ENCODE data around the gene OR10V1.

Gene OR10V1

DNA sequence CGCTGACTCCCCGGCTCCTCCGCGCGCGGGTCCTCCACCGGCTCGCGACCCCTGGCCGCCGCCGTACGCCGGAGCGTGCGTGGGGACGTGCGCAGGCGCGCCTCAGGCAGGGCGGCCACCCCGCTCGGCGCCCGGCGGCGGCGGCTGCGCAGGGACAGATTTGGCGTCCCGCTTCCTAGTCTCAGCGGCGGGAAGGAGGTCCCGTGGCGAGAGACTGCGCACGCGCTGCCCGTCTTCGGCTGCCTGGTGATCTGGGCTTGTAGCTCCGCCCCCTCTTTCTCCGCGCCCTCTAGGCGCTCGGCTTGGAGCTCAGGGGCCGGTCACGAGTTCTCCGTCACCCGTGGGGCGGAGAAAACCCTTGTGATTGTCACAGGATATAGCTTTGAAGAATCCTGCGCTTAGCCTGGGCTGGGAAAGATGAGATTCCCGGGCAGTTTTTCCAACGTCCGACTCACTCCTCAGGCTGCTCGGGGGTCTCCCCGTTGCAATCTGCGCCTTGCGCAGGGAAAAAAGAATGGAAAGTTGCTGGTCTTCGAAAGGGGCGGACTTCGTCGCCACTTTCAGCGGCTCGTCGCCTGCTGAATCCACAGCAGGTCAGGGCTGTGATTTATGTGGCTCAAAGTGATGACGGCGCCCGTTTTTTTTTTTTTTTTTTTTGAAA, 44.6 kb downstream of the OR10V1 start, which contains the start of gene PATL1:
Gene PATL1, minus strand, starts transcription at position 88 of the 661 bp plus-strand sequence. CDS start 142 bp downstream, outside the sequence.
- peak; percentile 97 to 99 (median 98) for DNase-seq (ENCODE audit: low read depth in 3 of 3)

DNA sequence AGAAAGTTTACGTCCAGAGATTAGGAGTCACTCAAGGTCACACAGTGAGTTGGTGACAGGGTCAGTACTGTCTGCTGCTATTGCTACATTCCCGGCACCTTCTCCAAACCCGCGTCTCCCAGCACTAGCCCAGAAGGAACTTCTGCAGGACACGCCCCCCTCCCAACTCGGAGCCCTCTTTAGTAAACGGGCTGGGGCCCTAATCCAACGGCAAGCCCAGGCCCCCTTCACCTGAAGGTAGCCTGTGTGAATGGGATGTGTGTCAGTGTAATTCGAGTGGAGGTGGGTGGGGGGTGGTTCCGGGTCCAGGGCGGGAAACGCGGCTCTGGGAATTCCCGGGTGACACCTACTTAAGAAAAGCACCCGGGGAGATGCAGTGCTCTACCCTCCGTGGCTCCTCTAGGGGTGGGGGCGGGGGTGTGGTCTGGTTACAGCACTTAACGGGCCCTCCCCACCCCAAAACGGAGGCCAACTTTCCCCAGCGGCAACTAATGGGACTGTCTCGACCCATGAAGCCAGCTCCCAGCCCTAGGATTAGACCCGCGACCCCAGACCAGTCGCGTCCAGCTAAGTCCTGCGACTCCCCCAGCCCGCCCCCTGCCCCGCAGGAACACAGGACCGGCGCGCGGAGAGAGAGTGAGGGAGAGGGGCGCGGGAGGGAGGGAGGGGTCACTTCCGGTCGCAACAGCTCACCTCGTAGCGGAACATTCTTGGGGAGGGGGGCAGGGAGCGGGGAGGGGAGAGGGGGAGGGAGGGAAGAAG, 45.3 kb downstream of the OR10V1 start:
- peak; percentile 46 to 76 (median 55) for DNase-seq (ENCODE audit: low read depth in 3 of 3)

DNA sequence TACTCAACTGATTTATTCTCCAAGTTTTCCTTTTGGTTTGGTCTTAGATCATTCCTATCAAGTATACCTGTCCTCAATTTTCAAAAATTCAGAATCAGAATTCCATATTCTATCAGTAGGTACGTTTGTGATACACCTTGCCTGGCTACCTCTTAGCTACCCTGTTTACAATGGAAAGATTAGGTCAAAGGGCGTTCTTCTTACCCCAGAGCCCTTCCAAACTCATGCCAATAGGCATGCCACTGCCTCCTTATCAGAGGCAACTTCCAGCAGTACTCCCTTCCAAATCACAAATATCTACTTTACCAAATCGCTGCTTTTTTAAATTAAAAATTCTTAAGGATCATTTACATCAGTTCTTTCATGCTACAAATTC, 45.8 kb downstream of the OR10V1 start:
- DNase-seq (ENCODE audit: low read depth in 3 of 3), result no peak

DNA sequence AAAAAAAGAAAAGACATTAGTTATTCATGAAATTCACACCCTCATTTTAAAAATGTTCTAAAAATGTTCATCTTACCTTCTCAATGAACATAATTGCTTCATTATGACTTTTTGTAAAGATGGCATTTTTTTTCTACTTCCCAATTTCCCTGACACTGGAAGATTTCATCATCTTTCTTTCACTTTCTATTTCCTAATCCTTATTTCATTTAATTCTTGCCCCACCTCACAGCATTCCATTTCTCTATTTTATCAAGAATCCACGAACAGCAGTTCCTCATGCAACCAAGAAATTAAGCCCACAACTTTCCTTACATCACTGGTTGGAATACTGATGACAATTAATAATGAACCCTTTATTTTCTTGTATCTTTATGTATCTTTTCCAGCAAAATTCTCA, 46.7 kb downstream of the OR10V1 start:
- no peak for DNase-seq (ENCODE audit: low read depth in 3 of 3)

Data from stimulated activated CD4-positive, alpha-beta T cell treated with anti-CD3 and anti-CD28 coated beads, TNF-alpha, amount 100 ng/mL, for 24 hours (primary cell).